Measurements from ENCODE around the gene MACF1.

DNA sequence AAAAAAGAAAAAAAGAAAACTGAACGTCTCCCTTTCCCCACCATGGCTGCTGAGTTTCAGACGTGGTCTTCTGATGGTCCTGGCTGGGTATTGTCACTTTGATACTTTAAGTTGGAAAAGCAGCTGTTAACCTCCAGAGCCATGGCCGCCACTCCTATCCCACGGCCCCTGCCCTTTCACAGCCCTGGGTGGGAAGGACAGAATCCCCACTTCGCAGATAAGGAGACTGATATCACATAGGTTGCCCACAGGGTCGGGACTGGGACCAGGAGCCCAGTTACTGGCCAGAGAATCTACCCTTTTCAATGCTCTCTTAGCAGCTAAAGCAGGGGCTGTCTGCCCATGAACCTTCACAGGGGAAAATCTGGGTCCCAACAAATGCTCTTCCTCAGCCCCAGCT is 303.8 kb downstream of the MACF1 start:
- TF ChIP-seq, protein P1, sequence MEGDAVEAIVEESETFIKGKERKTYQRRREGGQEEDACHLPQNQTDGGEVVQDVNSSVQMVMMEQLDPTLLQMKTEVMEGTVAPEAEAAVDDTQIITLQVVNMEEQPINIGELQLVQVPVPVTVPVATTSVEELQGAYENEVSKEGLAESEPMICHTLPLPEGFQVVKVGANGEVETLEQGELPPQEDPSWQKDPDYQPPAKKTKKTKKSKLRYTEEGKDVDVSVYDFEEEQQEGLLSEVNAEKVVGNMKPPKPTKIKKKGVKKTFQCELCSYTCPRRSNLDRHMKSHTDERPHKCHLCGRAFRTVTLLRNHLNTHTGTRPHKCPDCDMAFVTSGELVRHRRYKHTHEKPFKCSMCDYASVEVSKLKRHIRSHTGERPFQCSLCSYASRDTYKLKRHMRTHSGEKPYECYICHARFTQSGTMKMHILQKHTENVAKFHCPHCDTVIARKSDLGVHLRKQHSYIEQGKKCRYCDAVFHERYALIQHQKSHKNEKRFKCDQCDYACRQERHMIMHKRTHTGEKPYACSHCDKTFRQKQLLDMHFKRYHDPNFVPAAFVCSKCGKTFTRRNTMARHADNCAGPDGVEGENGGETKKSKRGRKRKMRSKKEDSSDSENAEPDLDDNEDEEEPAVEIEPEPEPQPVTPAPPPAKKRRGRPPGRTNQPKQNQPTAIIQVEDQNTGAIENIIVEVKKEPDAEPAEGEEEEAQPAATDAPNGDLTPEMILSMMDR (IDR thresholded peaks at IDR 0.05): no peak
- TF ChIP-seq POLR2A (IDR thresholded peaks at IDR 0.05): no peak
